Kidney (tissue), 14 donors: ENCODE measurements around the gene LARGE1. TPM values are rescaled to one million over a fixed set of nuclear protein-coding genes. Genes with fewer than 3 reads are reported as not detected.

Experiments
- DNase-seq, 5 donors: peaks; one replicate each; pipeline ENCODE4 v3.0.0-alpha.2; 2013 to 2020
- FAIRE-seq: peaks from 2 replicates; lab custom pipeline; 2012; peaks lifted over from hg19 to GRCh38; lab: Jason Lieb, UNC
- H3K27ac ChIP-seq, 2 donors: one replicate each; pipeline ENCODE4 v1.7.0; 2013; ENCODE audit warnings: low read depth in 2 of 2, low read length in 2 of 2, inconsistent platforms in 1 of 2
- H3K27me3 ChIP-seq: one replicate; pipeline ENCODE4 v1.7.1; 2013; ENCODE audit warnings: low read length, inconsistent platforms; ENCODE audit not compliant: control insufficient read depth, insufficient read depth
- H3K36me3 ChIP-seq, 3 donors: one replicate each; pipeline versions ENCODE4 v1.7.0 to v1.7.1; 2013; ENCODE audit warnings: low read length in 3 of 3, control low read depth in 1 of 3, inconsistent platforms in 1 of 3; ENCODE audit not compliant: insufficient read depth in 3 of 3, control insufficient read depth in 2 of 3
- H3K4me1 ChIP-seq, 3 donors: one replicate each; pipeline versions ENCODE4 v1.7.0 to v1.7.1; 2013; ENCODE audit warnings: low read length in 3 of 3, inconsistent platforms in 1 of 3, low read depth in 1 of 3; ENCODE audit not compliant: control insufficient read depth in 2 of 3, insufficient read depth in 2 of 3
- H3K4me3 ChIP-seq, 3 donors: one replicate each; pipeline versions ENCODE4 v1.7.0 to v1.8.1; 2013; ENCODE audit warnings: low read length in 3 of 3, control low read depth in 1 of 3, inconsistent platforms in 1 of 3
- H3K9ac ChIP-seq, 3 donors: one replicate each; pipeline versions ENCODE4 v1.7.0 to v1.7.1; 2013; ENCODE audit warnings: low read length in 3 of 3, control low read depth in 1 of 3, inconsistent platforms in 1 of 3
- H3K9me3 ChIP-seq, 3 donors: one replicate each; pipeline versions ENCODE4 v1.7.0 to v1.7.1; 2013; ENCODE audit warnings: low read length in 3 of 3, control low read depth in 1 of 3, inconsistent platforms in 1 of 3; ENCODE audit not compliant: control insufficient read depth in 2 of 3, insufficient read depth in 1 of 3
- intact Hi-C: fragments of 100-400 bp; cut with DNase I; formaldehyde crosslinking; loops from one replicate; pipeline ENCODE4 v1.11.1; 2022
- polyA plus RNA-seq: library from polyadenylated mRNA; stranded (reverse); fragments of 350-450 nt; fragmentation: Illumina TruSeq; extraction: RNeasy Lipid Tissue Mini Kit (QIAGEN cat#74804); gene quantifications from one replicate; pipeline ENCODE4 v1.2.3, GENCODE V29; 2014; ENCODE audit warnings: low read depth, low replicate concordance; ENCODE audit not compliant: insufficient read depth
- total RNA-seq: library from RNA; stranded (reverse); fragmentation: NEBNext Ultra II Directional; extraction: Animal tissue kit (Norgen Biotek cat#: 25700); gene quantifications from one replicate; pipeline ENCODE4 v1.2.1, GENCODE V29; 2021
- TF ChIP-seq, protein P1 (sequence below): IDR thresholded peaks from 3 replicates; pipeline ENCODE4 v1.5.1; 2012; ENCODE audit warnings: mild to moderate bottlenecking, moderate library complexity, borderline replicate concordance; ENCODE audit not compliant: insufficient read depth; ENCODE audit errors: extremely low read depth
- donor health status: control.
- donor health status: control.
- donor health status: control.
- donor health status: control.
- donor health status: control.
- donor health status: DM: yes; HTN: yes; CAD: no.
- donor health status: Normal renal cell carcinoma (clear cell type).

The LARGE1 gene
- total and polyA plus RNA-seq, 2 donors from 2014 or later = 5.0 to 22.9 TPM

DNA sequence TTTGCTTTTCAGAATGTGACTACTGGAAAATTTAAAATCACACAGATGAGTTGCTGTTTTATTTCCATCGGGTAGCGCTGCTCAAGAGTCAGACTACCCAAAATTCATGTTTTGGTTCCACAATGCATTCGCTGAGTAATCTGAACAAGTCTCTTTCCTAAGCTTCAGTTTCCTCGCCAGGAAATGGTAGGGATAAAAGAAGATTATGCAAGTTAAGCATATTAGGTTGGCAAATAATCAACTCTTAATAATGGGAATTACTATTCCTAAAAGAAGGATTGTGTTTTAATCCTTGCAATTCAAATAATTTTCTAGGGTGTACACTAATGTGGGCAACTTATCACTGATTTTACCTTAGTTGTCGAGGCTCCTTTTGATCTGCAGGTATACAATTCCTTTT, 326.5 kb downstream of the LARGE1 start:
- H3K27me3 ChIP-seq = no peaks in the 10 kb centered on the region
- no peak overlapping the region for H3K27ac ChIP-seq
- TF ChIP-seq, protein P1, sequence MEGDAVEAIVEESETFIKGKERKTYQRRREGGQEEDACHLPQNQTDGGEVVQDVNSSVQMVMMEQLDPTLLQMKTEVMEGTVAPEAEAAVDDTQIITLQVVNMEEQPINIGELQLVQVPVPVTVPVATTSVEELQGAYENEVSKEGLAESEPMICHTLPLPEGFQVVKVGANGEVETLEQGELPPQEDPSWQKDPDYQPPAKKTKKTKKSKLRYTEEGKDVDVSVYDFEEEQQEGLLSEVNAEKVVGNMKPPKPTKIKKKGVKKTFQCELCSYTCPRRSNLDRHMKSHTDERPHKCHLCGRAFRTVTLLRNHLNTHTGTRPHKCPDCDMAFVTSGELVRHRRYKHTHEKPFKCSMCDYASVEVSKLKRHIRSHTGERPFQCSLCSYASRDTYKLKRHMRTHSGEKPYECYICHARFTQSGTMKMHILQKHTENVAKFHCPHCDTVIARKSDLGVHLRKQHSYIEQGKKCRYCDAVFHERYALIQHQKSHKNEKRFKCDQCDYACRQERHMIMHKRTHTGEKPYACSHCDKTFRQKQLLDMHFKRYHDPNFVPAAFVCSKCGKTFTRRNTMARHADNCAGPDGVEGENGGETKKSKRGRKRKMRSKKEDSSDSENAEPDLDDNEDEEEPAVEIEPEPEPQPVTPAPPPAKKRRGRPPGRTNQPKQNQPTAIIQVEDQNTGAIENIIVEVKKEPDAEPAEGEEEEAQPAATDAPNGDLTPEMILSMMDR = no peak

DNA sequence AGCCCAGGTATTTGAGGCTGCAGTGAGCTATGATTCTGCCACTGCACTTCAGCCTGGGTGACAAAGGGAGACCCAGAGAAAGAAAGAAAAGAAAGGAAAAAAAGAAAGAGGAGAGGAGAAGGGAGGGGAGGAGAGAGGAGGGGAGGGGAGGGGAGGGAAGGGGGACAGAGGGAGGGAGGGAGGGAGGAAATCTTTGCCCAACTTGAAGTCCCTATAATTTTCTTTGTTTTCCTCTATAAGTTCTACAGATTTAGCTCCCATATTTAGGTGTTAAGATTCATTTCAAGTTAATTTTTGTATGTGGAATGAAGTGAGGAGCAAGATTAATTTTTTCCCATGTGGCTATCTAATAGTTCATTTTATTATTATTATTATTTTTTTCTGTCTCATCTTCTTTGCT, 328.3 kb downstream of the LARGE1 start:
- Histone ChIP-seq H3K4me3 (no peak overlapping the region), H3K36me3 (peaks cover 0 to 4% (median 0%) of the 10 kb centered on the region in 3 donors), H3K9ac (no peak overlapping the region), H3K27me3 (no peaks in the 10 kb centered on the region), H3K27ac (no peak overlapping the region), H3K9me3 (no peaks in the 10 kb centered on the region), H3K4me1 (no peaks in the 10 kb centered on the region)
- DNase-seq = no peak
- intact Hi-C loops = no loop called here
- no peak for FAIRE-seq
- TF ChIP-seq, protein P1 = no peak

More for the DNA sequence above, 326.5 kb downstream of the LARGE1 start:
- H3K36me3 ChIP-seq = peaks cover 0 to 4% (median 0%) of the 10 kb centered on the region in 3 donors
- H3K9ac ChIP-seq = no peak overlapping the region
- FAIRE-seq (no peak), DNase-seq (no peak)
- intact Hi-C loops = no loop called here
- H3K4me3 ChIP-seq = no peak overlapping the region
- no peaks in the 10 kb centered on the region for H3K9me3 ChIP-seq
- H3K4me1 ChIP-seq = no peaks in the 10 kb centered on the region

DNA sequence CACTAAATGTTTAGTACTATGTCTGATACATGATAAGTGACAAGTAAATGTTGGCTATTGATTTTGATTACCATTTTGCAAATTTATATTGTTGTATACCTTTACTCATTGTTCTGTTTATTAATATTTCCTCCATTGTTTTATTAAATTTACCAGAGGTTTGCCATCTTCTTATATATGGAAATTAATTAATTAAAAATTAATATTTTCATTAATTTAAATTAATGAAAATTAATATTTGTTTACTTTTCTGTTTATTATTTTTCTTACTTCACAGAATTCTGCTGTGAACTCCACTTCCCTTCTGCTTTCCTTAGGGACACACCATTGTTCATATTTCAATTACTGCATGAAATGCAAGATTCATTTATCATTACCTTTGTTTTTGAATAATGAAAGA, 331.0 kb downstream of the LARGE1 start:
- Histone ChIP-seq H3K4me3 (no peak overlapping the region), H3K9me3 (no peaks in the 10 kb centered on the region), H3K4me1 (no peaks in the 10 kb centered on the region), H3K27me3 (no peaks in the 10 kb centered on the region), H3K27ac (no peak overlapping the region), H3K9ac (no peak overlapping the region), H3K36me3 (no peaks in the 10 kb centered on the region)
- TF ChIP-seq, protein P1 = no peak
- FAIRE-seq (peak; percentile 89), DNase-seq (no peak)
- intact Hi-C loops = no loop called here

DNA sequence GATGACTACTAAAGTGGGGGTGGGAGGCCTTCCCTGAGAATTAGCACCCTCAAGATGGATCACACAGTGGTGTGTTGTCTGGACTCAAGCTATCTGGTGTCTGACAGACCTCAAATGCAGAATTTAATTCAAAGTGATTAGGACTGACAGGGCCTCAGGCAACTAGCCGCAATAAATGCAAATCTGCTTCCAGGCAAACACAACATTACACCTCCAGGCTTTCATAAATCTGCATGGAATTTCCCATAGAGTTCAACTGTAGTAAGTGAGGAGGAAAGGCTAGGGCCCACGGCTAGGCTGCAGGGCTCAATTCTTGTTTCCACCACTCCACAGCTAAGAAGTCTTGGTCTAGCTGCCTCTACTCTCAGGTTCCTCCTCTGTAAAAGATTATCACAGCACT, 331.4 kb downstream of the LARGE1 start:
- H3K9ac ChIP-seq = no peak overlapping the region
- DNase-seq = no peak
- FAIRE-seq = no peak
- H3K27ac ChIP-seq = no peak overlapping the region
- H3K36me3 ChIP-seq = no peaks in the 10 kb centered on the region
- H3K4me1 ChIP-seq = no peaks in the 10 kb centered on the region
- no peaks in the 10 kb centered on the region for H3K9me3 ChIP-seq
- TF ChIP-seq, protein P1 = no peak
- H3K27me3 ChIP-seq = no peaks in the 10 kb centered on the region
- no peak overlapping the region for H3K4me3 ChIP-seq
- intact Hi-C loops = no loop called here
